ENCODE results near the gene GPD1L. TPM values are rescaled to one million over a fixed set of nuclear protein-coding genes. Genes with fewer than 3 reads are reported as not detected.

Gene GPD1L
- total and polyA plus RNA-seq, 4 experiments from 2014 or later, result 20.6 to 32.5 (median 23.5) TPM

DNA sequence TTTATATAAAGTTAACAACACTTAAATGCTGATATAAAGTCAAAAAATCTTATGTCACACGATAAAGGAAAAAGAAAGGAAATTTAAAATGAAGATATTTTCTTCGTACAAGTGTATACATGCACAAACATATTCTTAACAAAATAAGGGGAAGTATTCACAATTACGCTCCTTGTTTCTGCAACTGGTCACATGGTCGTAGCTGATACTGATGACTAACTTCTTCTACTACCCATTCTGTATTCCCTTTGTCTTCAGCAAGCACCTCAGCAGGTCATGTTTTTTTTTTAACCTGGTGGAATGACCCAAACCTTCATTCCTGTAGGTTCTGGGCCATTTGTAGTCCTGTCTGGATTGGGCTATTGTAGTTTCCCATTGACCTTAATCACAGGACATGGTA, 102.0 kb downstream of the GPD1L start:
- Mint-ChIP-seq H3K4me1 (peaks cover 0 to 2% (median 0%) of the 10 kb centered on the region in 4 donors), H3K4me3 (no peak overlapping the region), H3K9me3 (no peaks in the 10 kb centered on the region), H3K27me3 (peaks cover 0 to 1% of the 10 kb centered on the region in 2 donors), H3K27ac (no peak overlapping the region), H3K36me3 (no peaks in the 10 kb centered on the region)
- no peak overlapping the region for H3K4me3 ChIP-seq (ENCODE audit: low read length in 2 of 2)
- no peak overlapping the region for H3K27ac ChIP-seq (ENCODE audit: low read depth, low read length)
- no peaks in the 10 kb centered on the region for H3K36me3 ChIP-seq (ENCODE audit: insufficient read depth, low read length)
- CTCF ChIA-PET (ENCODE audit: partially characterized antibody), result no interaction called here
- intact Hi-C loops (cut with micrococcal nuclease), result no loop called here
- no peaks in the 10 kb centered on the region for H3K27me3 ChIP-seq (ENCODE audit: insufficient read depth, low read length)
- POLR2A ChIA-PET (ENCODE audit: partially characterized antibody), result no interaction called here
- H3K9me3 ChIP-seq (ENCODE audit: control insufficient read depth in 1 of 2, low read length in 2 of 2), result no peaks in the 10 kb centered on the region
- no peaks in the 10 kb centered on the region for H3K4me1 ChIP-seq (ENCODE audit: insufficient read depth, low read length)
- no peak for DNase-seq

DNA sequence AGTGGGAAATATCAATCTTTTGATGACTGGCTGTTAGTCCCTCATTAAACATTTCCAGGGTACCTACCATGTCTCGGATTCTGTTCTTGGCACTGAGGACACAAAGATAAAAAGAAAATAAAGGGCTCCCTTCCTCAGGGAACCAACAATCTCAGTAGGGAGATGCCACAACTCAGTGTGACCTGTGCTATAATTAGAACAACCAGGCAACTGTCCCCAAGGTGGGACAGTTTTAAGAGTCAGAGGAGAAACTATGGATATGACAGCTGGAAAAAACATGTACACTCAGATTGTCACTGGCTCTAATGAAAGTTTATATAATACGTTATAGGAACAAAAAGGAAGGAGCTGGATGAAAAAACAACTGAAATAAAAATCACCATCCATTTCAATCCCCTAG, 108.8 kb downstream of the GPD1L start:
- DNase-seq, result no peak
- no peaks in the 10 kb centered on the region for H3K27me3 ChIP-seq (ENCODE audit: insufficient read depth, low read length)
- Mint-ChIP-seq H3K9me3 (peaks cover 3 to 18% (median 11%) of the 10 kb centered on the region in 8 donors), H3K27me3 (peaks cover 7 to 15% of the 10 kb centered on the region in 2 donors), H3K27ac (no peak overlapping the region), H3K4me3 (no peak overlapping the region), H3K4me1 (no peaks in the 10 kb centered on the region), H3K36me3 (peaks cover 2 to 13% of the 10 kb centered on the region in 2 donors)
- H3K36me3 ChIP-seq (ENCODE audit: insufficient read depth, low read length), result no peaks in the 10 kb centered on the region
- H3K4me1 ChIP-seq (ENCODE audit: insufficient read depth, low read length), result no peaks in the 10 kb centered on the region
- CTCF ChIA-PET (ENCODE audit: partially characterized antibody), result interaction anchor here (1.2 kb wide), 2 partner anchors 9 to 40 kb away, joined by 3 to 4 read pairs; no protein-coding TSS in a partner anchor
- POLR2A ChIA-PET (ENCODE audit: partially characterized antibody), result no interaction called here
- no peak overlapping the region for H3K27ac ChIP-seq (ENCODE audit: low read depth, low read length)
- intact Hi-C loops (cut with micrococcal nuclease), result no loop called here
- no peak overlapping the region for H3K4me3 ChIP-seq (ENCODE audit: low read length in 2 of 2)
- no peaks in the 10 kb centered on the region for H3K9me3 ChIP-seq (ENCODE audit: control insufficient read depth in 1 of 2, low read length in 2 of 2)

DNA sequence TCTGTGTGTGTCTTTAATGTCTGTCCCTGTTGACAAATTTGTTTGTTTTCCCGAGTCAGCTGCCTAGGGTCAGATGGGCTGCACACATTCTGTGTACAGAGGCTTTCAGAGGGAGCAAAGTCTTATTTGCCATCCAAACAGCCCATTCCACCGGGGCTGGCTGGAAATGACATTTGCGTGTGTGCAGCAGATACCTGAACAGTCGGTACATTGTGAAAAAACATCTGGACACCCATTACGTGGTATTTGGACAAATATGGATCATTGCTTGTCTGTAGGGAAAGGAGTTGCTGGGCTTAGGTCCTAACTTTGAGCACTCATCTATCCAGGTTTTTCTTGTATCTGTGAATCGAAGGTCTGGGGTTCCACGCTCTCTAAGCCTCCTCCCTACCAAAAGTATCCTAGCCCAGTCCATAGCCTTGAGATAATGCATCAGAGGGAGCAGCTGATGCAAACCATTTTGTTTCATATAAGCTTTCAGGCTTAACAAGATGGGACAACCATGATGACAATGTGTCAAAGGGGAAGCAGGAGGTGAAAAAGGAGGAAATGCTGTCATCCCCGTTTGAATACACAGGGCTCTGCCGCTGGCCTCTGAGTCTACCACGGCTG, 109.9 kb downstream of the GPD1L start:
- ChIA-PET CTCF (ENCODE audit: partially characterized antibody) (interaction anchor here (1.2 kb wide), 2 partner anchors 10 to 41 kb away, joined by 3 to 4 read pairs; no protein-coding TSS in a partner anchor), POLR2A (ENCODE audit: partially characterized antibody) (no interaction called here)
- H3K4me3 Mint-ChIP-seq, result no peak overlapping the region
- H3K36me3 Mint-ChIP-seq, result peaks cover 2 to 13% of the 10 kb centered on the region in 2 donors
- H3K4me1 ChIP-seq (ENCODE audit: insufficient read depth, low read length), result no peaks in the 10 kb centered on the region
- no peaks in the 10 kb centered on the region for H3K36me3 ChIP-seq (ENCODE audit: insufficient read depth, low read length)
- H3K9me3 ChIP-seq (ENCODE audit: control insufficient read depth in 1 of 2, low read length in 2 of 2), result no peaks in the 10 kb centered on the region
- no peak for DNase-seq
- H3K4me1 Mint-ChIP-seq, result no peaks in the 10 kb centered on the region
- peaks cover 3 to 23% (median 12%) of the 10 kb centered on the region in 8 donors for H3K9me3 Mint-ChIP-seq
- intact Hi-C loops (cut with micrococcal nuclease), result no loop called here
- H3K27ac Mint-ChIP-seq, result no peak overlapping the region
- no peak overlapping the region for H3K27ac ChIP-seq (ENCODE audit: low read depth, low read length)
- H3K27me3 Mint-ChIP-seq, result peaks cover 7 to 16% of the 10 kb centered on the region in 2 donors
- no peaks in the 10 kb centered on the region for H3K27me3 ChIP-seq (ENCODE audit: insufficient read depth, low read length)
- H3K4me3 ChIP-seq (ENCODE audit: low read length in 2 of 2), result no peak overlapping the region

DNA sequence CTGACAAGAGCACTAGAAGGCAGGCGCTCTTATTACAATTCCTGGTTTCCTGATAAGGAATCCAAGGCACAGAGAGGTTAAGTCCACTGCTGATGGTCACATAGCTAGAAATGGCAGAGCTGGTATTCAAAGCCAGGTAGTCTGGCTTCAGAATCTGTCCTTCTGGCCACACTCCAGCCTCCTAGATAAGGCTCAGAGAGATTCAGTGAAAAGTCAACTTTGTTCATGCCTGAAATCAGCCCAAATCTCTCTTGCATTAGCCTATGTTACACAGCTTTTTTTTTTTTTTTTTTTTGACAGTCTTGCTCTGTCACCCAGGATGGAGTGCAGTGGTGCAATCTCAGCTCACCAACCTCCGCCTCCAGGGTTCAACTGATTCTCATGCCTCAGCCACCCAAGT, 110.9 kb downstream of the GPD1L start:
- Histone ChIP-seq H3K36me3 (ENCODE audit: insufficient read depth, low read length) (no peaks in the 10 kb centered on the region), H3K9me3 (ENCODE audit: control insufficient read depth in 1 of 2, low read length in 2 of 2) (no peaks in the 10 kb centered on the region), H3K27ac (ENCODE audit: low read depth, low read length) (no peak overlapping the region), H3K4me1 (ENCODE audit: insufficient read depth, low read length) (no peaks in the 10 kb centered on the region), H3K4me3 (ENCODE audit: low read length in 2 of 2) (no peak overlapping the region), H3K27me3 (ENCODE audit: insufficient read depth, low read length) (no peaks in the 10 kb centered on the region)
- Mint-ChIP-seq H3K9me3 (peaks cover 3 to 23% (median 12%) of the 10 kb centered on the region in 8 donors), H3K27ac (no peak overlapping the region), H3K27me3 (peaks cover 7 to 16% of the 10 kb centered on the region in 2 donors), H3K4me1 (peaks cover 0 to 4% (median 0%) of the 10 kb centered on the region in 4 donors), H3K4me3 (no peak overlapping the region), H3K36me3 (peaks cover 2 to 13% of the 10 kb centered on the region in 2 donors)
- ChIA-PET POLR2A (ENCODE audit: partially characterized antibody) (no interaction called here), CTCF (ENCODE audit: partially characterized antibody) (no interaction called here)
- DNase-seq, result no peak
- intact Hi-C loops (cut with micrococcal nuclease), result no loop called here

Other genes with a start within 250 kb of the GPD1L start
- not detected for gene OSBPL10, start 125.4 kb upstream of the GPD1L start, total RNA-seq
- gene OSBPL10, start 125.4 kb upstream of the GPD1L start, polyA plus RNA-seq, result under 1 TPM in 1 of 2 donors, not detected in 1; 0.95 TPM
- gene ZNF860, start 124.9 kb upstream of the GPD1L start, total RNA-seq, result not detected
- gene ZNF860, start 124.9 kb upstream of the GPD1L start, polyA plus RNA-seq, result under 1 TPM in 1 of 2 donors, not detected in 1; 0.07 TPM
- gene CMTM8, start 132.1 kb downstream of the GPD1L start, total RNA-seq, result 10 to 100 TPM; 16.8 to 17.8 TPM
- 10 to 100 TPM; 11.9 to 12.9 TPM for gene CMTM8, start 132.1 kb downstream of the GPD1L start, polyA plus RNA-seq

All from CD4-positive, alpha-beta memory T cell (primary cell).